IgD-negative memory B cell (primary cell): ENCODE data around the gene DUOXA1. TPM values are rescaled to one million over a fixed set of nuclear protein-coding genes. Genes with fewer than 3 reads are reported as not detected.
"Not testable (repeated sequence)": the region's sequence is repeated elsewhere in the genome, so short reads cannot be mapped to it uniquely, and the experiment has no call there.

Source experiments
- H3K27ac Mint-ChIP-seq, 3 donors: one replicate each; pipeline ENCODE4 v1.8.0; 2020 to 2022; ENCODE audit warnings: mild to moderate bottlenecking in 3 of 3, mixed read lengths in 3 of 3, moderate library complexity in 1 of 3
- H3K27me3 Mint-ChIP-seq: one replicate; pipeline ENCODE4 v1.8.0; 2021; ENCODE audit warnings: mixed read lengths
- H3K36me3 Mint-ChIP-seq: one replicate; pipeline ENCODE4 v1.8.0; 2020; ENCODE audit warnings: mild to moderate bottlenecking, mixed read lengths
- H3K4me1 Mint-ChIP-seq, 3 donors: one replicate each; pipeline ENCODE4 v1.8.0; 2020 to 2022; ENCODE audit warnings: mixed read lengths in 3 of 3, mild to moderate bottlenecking in 1 of 3
- H3K4me3 Mint-ChIP-seq, 4 donors: one replicate each; pipeline ENCODE4 v1.8.0; 2020 to 2022; ENCODE audit warnings: mild to moderate bottlenecking in 4 of 4, mixed read lengths in 4 of 4, moderate library complexity in 3 of 4
- H3K9me3 Mint-ChIP-seq, 3 donors: one replicate each; pipeline ENCODE4 v1.8.0; 2020 to 2021; ENCODE audit warnings: mixed read lengths in 3 of 3, mild to moderate bottlenecking in 1 of 3
- polyA plus RNA-seq: library from polyadenylated mRNA; unstranded; fragments of 300-500 nt; fragmentation: Illumina TruSeq; gene quantifications from one replicate; pipeline ENCODE4 v1.2.3, GENCODE V29; 2021

Gene DUOXA1
- polyA plus RNA-seq, 1 donor from 2014 or later = not detected

GRCh38 chr15:45084163-45084562, 45.5 kb downstream of the DUOXA1 start:
- peaks cover 12% of the 10 kb centered on the region for H3K27me3 Mint-ChIP-seq

DNA sequence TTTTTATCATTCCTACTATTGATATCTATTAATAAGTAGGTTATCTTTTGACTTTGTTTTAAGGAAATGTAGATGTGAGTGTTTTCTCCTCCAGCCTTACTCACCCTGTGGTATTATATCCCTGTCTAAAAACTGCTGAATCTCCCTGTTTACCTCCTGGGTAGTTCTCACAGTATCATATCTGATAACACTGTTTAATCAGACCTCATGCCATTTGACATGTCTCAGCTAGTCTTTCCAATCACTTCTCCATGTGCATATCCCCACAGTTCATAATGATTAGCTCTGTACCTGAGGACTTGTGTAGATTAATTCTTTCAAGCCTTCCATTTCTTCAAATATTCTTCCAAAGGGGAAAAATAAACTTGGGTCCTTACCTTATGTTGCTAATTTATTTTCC, 46.5 kb downstream of the DUOXA1 start:
- Mint-ChIP-seq H3K4me3 (no peak overlapping the region), H3K4me1 (no peaks in the 10 kb centered on the region), H3K9me3 (no peaks in the 10 kb centered on the region), H3K27ac (no peak overlapping the region), H3K27me3 (peaks cover 10% of the 10 kb centered on the region), H3K36me3 (no peaks in the 10 kb centered on the region)

More at GRCh38 chr15:45084163-45084562, 45.5 kb downstream of the DUOXA1 start:
- Mint-ChIP-seq H3K4me1 (no peaks in the 10 kb centered on the region), H3K36me3 (no peaks in the 10 kb centered on the region), H3K4me3 (peak overlapping the region in 1 of 4 donors; percentile 0), H3K27ac (no peak overlapping the region), H3K9me3 (no peaks in the 10 kb centered on the region)

DNA sequence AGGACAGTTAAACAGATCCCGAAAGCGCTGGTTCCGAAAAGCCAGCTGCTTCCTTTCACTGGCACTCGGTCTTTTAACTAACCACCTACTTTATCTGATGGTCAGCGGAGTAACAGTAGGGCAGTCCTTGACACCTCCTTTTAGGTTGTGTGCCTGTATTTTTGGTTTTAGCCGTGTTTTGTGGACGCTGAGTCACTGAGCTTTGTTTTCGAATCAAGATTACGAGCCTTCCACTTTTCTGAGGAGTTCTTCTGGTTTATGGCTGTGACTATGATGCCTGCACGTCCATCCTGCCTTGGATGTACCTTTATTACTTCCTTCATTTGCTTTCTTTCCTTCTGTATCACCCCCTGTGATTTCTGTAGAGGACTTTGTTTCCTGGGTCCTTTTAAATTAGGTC, 47.3 kb downstream of the DUOXA1 start:
- not testable (repeated sequence) for H3K36me3 Mint-ChIP-seq, H3K27me3 Mint-ChIP-seq, H3K4me3 Mint-ChIP-seq, H3K27ac Mint-ChIP-seq, H3K4me1 Mint-ChIP-seq, H3K9me3 Mint-ChIP-seq

GRCh38 chr15:45080593-45080992, 49.1 kb downstream of the DUOXA1 start:
- H3K9me3 Mint-ChIP-seq, H3K4me3 Mint-ChIP-seq, H3K36me3 Mint-ChIP-seq, H3K4me1 Mint-ChIP-seq, H3K27me3 Mint-ChIP-seq: not testable (repeated sequence)
- peak overlapping the region in 1 of 3 donors; percentile 43 for H3K27ac Mint-ChIP-seq

GRCh38 chr15:45079628-45080246, 49.9 kb downstream of the DUOXA1 start:
- H3K27ac Mint-ChIP-seq, H3K4me1 Mint-ChIP-seq, H3K36me3 Mint-ChIP-seq, H3K4me3 Mint-ChIP-seq, H3K27me3 Mint-ChIP-seq, H3K9me3 Mint-ChIP-seq: not testable (repeated sequence)

DNA sequence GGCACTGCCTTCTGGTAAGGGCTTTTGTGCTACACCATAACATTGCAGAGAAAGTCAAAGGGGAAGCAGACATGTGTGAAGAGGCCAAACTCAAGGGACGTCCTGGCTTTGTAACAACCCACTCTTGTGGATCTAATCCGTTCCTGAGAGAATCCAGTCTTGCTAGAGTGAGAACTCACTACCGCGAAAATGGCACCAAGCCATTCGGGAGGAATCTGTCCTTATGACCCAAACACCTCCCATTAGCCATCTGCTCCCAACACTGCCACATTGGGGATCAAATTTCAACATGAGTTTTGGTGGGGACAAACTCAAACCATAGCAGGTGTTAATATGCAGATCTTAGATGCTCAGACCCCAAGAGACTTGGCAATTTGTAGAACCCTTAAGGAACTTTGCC, 50.5 kb downstream of the DUOXA1 start:
- not testable (repeated sequence) for H3K9me3 Mint-ChIP-seq, H3K27me3 Mint-ChIP-seq, H3K4me3 Mint-ChIP-seq, H3K27ac Mint-ChIP-seq, H3K4me1 Mint-ChIP-seq, H3K36me3 Mint-ChIP-seq

DNA sequence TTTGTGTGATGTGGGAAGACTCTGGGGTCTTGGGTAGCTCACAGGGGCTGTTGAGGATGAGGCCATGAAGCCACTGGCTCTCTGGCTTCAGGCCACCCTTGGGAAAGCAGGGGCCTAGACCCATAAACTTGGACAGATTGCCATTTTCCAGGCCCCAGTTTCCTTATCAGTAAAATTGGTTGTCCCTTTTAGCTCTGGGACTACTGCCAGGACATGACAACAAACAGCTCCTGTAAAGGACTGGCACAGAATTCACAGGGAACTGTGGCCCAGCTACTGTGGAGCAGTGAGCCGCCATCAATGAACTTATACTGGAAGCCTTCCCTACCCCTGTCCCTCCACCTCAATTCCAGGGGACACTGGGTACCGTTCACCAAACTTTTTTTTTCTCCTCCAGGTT, 52.3 kb downstream of the DUOXA1 start:
- H3K36me3 Mint-ChIP-seq, H3K4me3 Mint-ChIP-seq, H3K9me3 Mint-ChIP-seq, H3K27me3 Mint-ChIP-seq, H3K4me1 Mint-ChIP-seq, H3K27ac Mint-ChIP-seq: not testable (repeated sequence)

DNA sequence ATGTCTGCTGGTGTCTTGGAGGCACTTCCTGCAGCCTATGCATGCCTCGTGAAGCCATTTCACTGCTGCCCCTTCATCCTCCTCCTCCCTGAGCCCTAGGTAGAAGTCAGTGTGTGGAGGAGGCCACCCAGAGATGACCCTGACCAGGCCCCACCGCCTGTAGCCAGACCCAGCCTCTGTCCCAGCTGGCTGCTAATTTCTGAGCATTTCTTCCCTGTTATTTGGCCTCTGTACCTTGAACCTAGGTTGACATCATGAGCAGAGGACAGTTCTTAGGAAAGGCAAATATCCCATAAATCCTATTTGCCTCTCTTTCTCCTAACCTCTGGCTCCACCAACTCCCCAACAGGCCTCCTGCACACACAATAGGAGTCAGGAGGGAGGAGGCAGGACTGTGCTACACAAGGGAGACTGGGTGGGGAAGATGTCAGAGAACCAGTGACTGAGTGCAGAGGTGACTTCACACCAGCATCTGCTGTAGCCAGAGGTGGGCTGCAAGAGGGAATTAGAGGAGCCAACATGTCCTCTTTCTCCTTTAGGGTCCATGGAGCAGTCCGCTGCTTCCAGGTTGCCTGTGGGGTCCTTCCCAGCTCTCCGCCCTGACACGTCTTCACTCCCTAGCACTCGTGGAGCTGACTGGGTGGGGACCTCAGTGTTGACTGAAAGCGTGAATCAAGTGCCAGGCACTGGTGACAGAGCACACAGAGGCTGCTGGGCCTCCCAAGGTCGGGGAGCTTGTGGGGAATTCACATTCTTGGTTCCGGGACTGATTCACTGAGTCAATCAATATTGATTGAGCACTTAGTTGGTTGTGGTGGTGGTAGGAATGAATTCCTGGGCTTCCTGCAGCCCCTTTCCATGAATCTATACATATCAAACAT, 54.0 kb downstream of the DUOXA1 start:
- not testable (repeated sequence) for H3K36me3 Mint-ChIP-seq, H3K27me3 Mint-ChIP-seq, H3K4me3 Mint-ChIP-seq, H3K4me1 Mint-ChIP-seq, H3K9me3 Mint-ChIP-seq, H3K27ac Mint-ChIP-seq

DNA sequence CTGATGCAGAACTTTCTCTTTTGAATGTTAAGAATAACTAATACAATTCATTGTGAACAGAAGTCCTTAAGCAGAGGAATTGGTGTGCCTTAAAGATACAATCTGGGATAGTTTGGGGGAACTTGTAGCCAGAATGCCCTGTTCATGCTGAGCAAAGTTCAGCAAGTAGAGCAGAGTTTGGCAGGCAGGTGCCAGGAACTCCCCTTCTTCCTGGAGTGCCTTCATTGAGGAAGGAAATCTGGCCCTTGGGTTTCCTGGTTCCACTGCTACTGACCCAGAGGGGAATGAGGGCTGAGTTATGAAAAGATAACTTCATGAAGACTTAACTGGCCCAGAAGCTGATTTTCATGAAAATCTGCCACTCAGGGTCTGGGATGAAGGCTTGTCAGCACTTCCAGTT, 56.1 kb downstream of the DUOXA1 start:
- H3K4me1 Mint-ChIP-seq, H3K27ac Mint-ChIP-seq, H3K36me3 Mint-ChIP-seq, H3K9me3 Mint-ChIP-seq, H3K4me3 Mint-ChIP-seq, H3K27me3 Mint-ChIP-seq: not testable (repeated sequence)

- not testable (repeated sequence) for H3K36me3 Mint-ChIP-seq, H3K27me3 Mint-ChIP-seq, H3K4me3 Mint-ChIP-seq, H3K27ac Mint-ChIP-seq, H3K4me1 Mint-ChIP-seq, H3K9me3 Mint-ChIP-seq
Observed at GRCh38 chr15:45069942-45070360, 59.7 kb downstream of the DUOXA1 start.

Other genes starting within 250 kb of the DUOXA1 start
- gene TERB2, start 173.2 kb downstream of the DUOXA1 start, polyA plus RNA-seq = not detected
- 20.3 TPM for gene SORD, start 106.7 kb downstream of the DUOXA1 start, polyA plus RNA-seq
- gene DUOX2, start 15.7 kb downstream of the DUOXA1 start, polyA plus RNA-seq = not detected
- gene DUOXA2, start 15.6 kb downstream of the DUOXA1 start, polyA plus RNA-seq = not detected
- 1.4 TPM for gene DUOX1, start 115 bp upstream of the DUOXA1 start, polyA plus RNA-seq
- gene SHF, start 58.1 kb upstream of the DUOXA1 start, polyA plus RNA-seq = 0.85 TPM
- not detected for gene SLC28A2, start 122.4 kb upstream of the DUOXA1 start, polyA plus RNA-seq
- gene GATM, start 248.7 kb upstream of the DUOXA1 start, polyA plus RNA-seq = 17.8 TPM